IMR-90 (cell line): ENCODE data around the gene RARRES1. TPM values are rescaled to one million over a fixed set of nuclear protein-coding genes. Genes with fewer than 3 reads are reported as not detected.
A peak's percentile ranks its signal among the peaks of the same experiment; 100 is the strongest.

ENCODE experiments used
- ATAC-seq: fragments of 200-7000 bp; cut with Tn5 transposase; 2 replicates; pipeline ENCODE4 v1.9.1; 2020; ENCODE audit warnings: low read depth, mild to moderate bottlenecking, moderate library complexity
- BruUV-seq: library from RNA; stranded (reverse); fragments of 400-500 nt; replicated peaks from 2 replicates; lab custom pipeline; 2021; lab: Mats Ljungman, UMichigan
- CTCF ChIA-PET: fragments of 300-600 bp; formaldehyde crosslinking; extraction: SDS; loops from one replicate; lab custom pipeline; 2021; ENCODE audit warnings: antibody characterized with exemption; lab: Yijun Ruan, JAX
- POLR2A ChIA-PET: fragments of 300-600 bp; sonication (Branson Sonifier 250); formaldehyde crosslinking; loops from one replicate; lab custom pipeline; 2022; ENCODE audit warnings: antibody characterized with exemption; ENCODE audit not compliant: unreplicated experiment; lab: Charles Lee
- DNase-seq: peaks from one replicate; pipeline ENCODE4 v3.0.0; 2013
- H2AFZ ChIP-seq: replicated peaks from 2 replicates; pipeline ENCODE3; 2013; ENCODE audit warnings: low read length, mild to moderate bottlenecking; ENCODE audit not compliant: poor library complexity
- H2AK5ac ChIP-seq: 2 replicates; pipeline ENCODE4 v1.6.1; 2013; ENCODE audit warnings: low read depth, low read length, inconsistent platforms
- H2AK9ac ChIP-seq: replicated peaks from 2 replicates; pipeline ENCODE3; 2013; ENCODE audit warnings: mild to moderate bottlenecking, low read depth, low read length, moderate library complexity; ENCODE audit not compliant: poor library complexity
- H2BK120ac ChIP-seq: 2 replicates; pipeline ENCODE4 v1.6.1; 2013; ENCODE audit warnings: low read depth, low read length, inconsistent platforms
- H2BK15ac ChIP-seq: 3 replicates; pipeline ENCODE4 v1.6.1; 2013; ENCODE audit warnings: low read depth, low read length, inconsistent platforms
- H2BK20ac ChIP-seq: 2 replicates; pipeline ENCODE4 v1.6.1; 2013; ENCODE audit warnings: low read depth, mild to moderate bottlenecking, inconsistent platforms, low read length, moderate library complexity
- H2BK5ac ChIP-seq: 2 replicates; pipeline ENCODE4 v1.6.1; 2013; ENCODE audit warnings: mild to moderate bottlenecking, low read depth, low read length, inconsistent platforms; ENCODE audit not compliant: poor library complexity, severe bottlenecking
- H3K14ac ChIP-seq: replicated peaks from 2 replicates; pipeline ENCODE4 v1.6.1; 2013; ENCODE audit warnings: low read depth, low read length, inconsistent platforms
- H3K18ac ChIP-seq: 2 replicates; pipeline ENCODE4 v1.6.1; 2013; ENCODE audit warnings: low read depth, low read length, control low read depth
- H3K23ac ChIP-seq: 2 replicates; pipeline ENCODE4 v1.6.1; 2013; ENCODE audit warnings: low read depth, low read length, inconsistent platforms
- H3K27ac ChIP-seq: 2 replicates; pipeline ENCODE4 v1.5.1; 2013; ENCODE audit warnings: mild to moderate bottlenecking, control low read depth, low read length; ENCODE audit not compliant: insufficient read depth
- H3K27me3 ChIP-seq: 2 replicates; pipeline ENCODE4 v1.6.1; 2013; ENCODE audit warnings: low read length; ENCODE audit not compliant: control insufficient read depth, insufficient read depth
- H3K36me3 ChIP-seq: 2 replicates; pipeline ENCODE4 v1.6.1; 2013; ENCODE audit warnings: low read length, mixed read lengths; ENCODE audit not compliant: control insufficient read depth, insufficient read depth
- H3K4ac ChIP-seq: 2 replicates; pipeline ENCODE4 v1.6.1; 2013; ENCODE audit warnings: low read depth, low read length, inconsistent platforms
- H3K4me1 ChIP-seq: 2 replicates; pipeline ENCODE4 v1.6.1; 2013; ENCODE audit warnings: low read length, mixed read lengths; ENCODE audit not compliant: control insufficient read depth, insufficient read depth
- H3K4me2 ChIP-seq: 2 replicates; pipeline ENCODE4 v1.6.1; 2013; ENCODE audit warnings: low read depth, mild to moderate bottlenecking, control low read depth, low read length, moderate library complexity
- H3K4me3 ChIP-seq: 2 replicates; pipeline ENCODE4 v1.5.1; 2013; ENCODE audit warnings: low read depth, mild to moderate bottlenecking, control low read depth, low read length, moderate library complexity; ENCODE audit not compliant: insufficient read depth
- H3K56ac ChIP-seq: 2 replicates; pipeline ENCODE4 v1.6.1; 2013; ENCODE audit warnings: low read length, inconsistent platforms; ENCODE audit not compliant: insufficient read depth; ENCODE audit errors: extremely low read depth
- H3K79me1 ChIP-seq, 2 experiments: 2 replicates each; pipeline ENCODE4 v1.6.1; 2013; ENCODE audit warnings: low read length in 2 of 2, inconsistent platforms in 1 of 2, low read depth in 1 of 2
- H3K9ac ChIP-seq: 2 replicates; pipeline ENCODE4 v1.6.1; 2013; ENCODE audit warnings: low read depth, low read length, control low read depth
- H3K9me1 ChIP-seq: 2 replicates; pipeline ENCODE4 v1.6.1; 2013; ENCODE audit warnings: low read length, inconsistent platforms; ENCODE audit not compliant: insufficient read depth
- H3K9me3 ChIP-seq: 2 replicates; pipeline ENCODE4 v1.6.1; 2013; ENCODE audit warnings: low read length; ENCODE audit not compliant: control insufficient read depth, insufficient read depth
- H4K20me1 ChIP-seq: 2 replicates; pipeline ENCODE4 v1.6.1; 2013; ENCODE audit warnings: low read length, inconsistent platforms; ENCODE audit not compliant: insufficient read depth
- H4K5ac ChIP-seq: 2 replicates; pipeline ENCODE4 v1.6.1; 2013; ENCODE audit warnings: mild to moderate bottlenecking, low read depth, low read length, control low read depth
- H4K8ac ChIP-seq, 2 experiments: 2 replicates each; pipeline ENCODE4 v1.6.1; 2013; ENCODE audit warnings: low read depth in 2 of 2, low read length in 2 of 2, control low read depth in 1 of 2, inconsistent platforms in 1 of 2
- H4K91ac ChIP-seq: 2 replicates; pipeline ENCODE4 v1.6.1; 2013; ENCODE audit warnings: low read depth, low read length, inconsistent platforms; ENCODE audit not compliant: insufficient read depth
- CHD1 ChIP-seq: IDR thresholded peaks from 2 replicates; pipeline ENCODE4 v1.6.1; 2012; ENCODE audit warnings: low read depth, low read length, improper control_type of control experiment
- MAFK ChIP-seq: IDR thresholded peaks from 2 replicates; pipeline ENCODE4 v1.6.1; 2012; ENCODE audit warnings: low read depth, low read length, improper control_type of control experiment
- MAZ ChIP-seq: IDR thresholded peaks from 2 replicates; pipeline ENCODE4 v1.6.1; 2012; ENCODE audit warnings: low read depth, mild to moderate bottlenecking, low read length, improper control_type of control experiment, moderate library complexity, borderline replicate concordance
- MXI1 ChIP-seq: IDR thresholded peaks from 2 replicates; pipeline ENCODE4 v1.6.1; 2012; ENCODE audit warnings: low read depth, mild to moderate bottlenecking, low read length, moderate library complexity, borderline replicate concordance
- NFE2L2 ChIP-seq: fragments of 150-350 bp; IDR thresholded peaks from 2 replicates; pipeline ENCODE4 v1.6.1; 2016; ENCODE audit warnings: low read depth, mild to moderate bottlenecking, low read length
- POLR2A ChIP-seq: IDR thresholded peaks from 2 replicates; pipeline ENCODE4 v1.6.1; 2012; ENCODE audit warnings: mild to moderate bottlenecking, low read depth, low read length
- RAD21 ChIP-seq: IDR thresholded peaks from 2 replicates; pipeline ENCODE4 v1.6.1; 2012; ENCODE audit warnings: low read length, improper control_type of control experiment
- RCOR1 ChIP-seq: IDR thresholded peaks from 2 replicates; pipeline ENCODE4 v1.6.1; 2012; ENCODE audit warnings: mild to moderate bottlenecking, low read length, improper control_type of control experiment; ENCODE audit not compliant: insufficient replicate concordance
- RFX5 ChIP-seq: IDR thresholded peaks from 2 replicates; pipeline ENCODE4 v1.8.0; 2012; ENCODE audit warnings: low read depth, mild to moderate bottlenecking, low read length, moderate library complexity
- WGBS, 2 experiments: methylation state at CpG; one replicate each; pipeline versions ENCODE4 v1.1.5 to v1.1.7; 2013; ENCODE audit warnings: missing lambda C conversion rate in 2 of 2; ENCODE audit not compliant: insufficient read length in 1 of 2; ENCODE audit errors: extremely low coverage in 2 of 2; 5-methylcytosine and 5-hydroxymethylcytosine counted together
- dilution Hi-C: fragments of 300-500 bp; cut with HindIII; formaldehyde crosslinking; loops from one replicate; pipeline ENCODE4 v1.14.3; 2018; ENCODE audit warnings: low sequenced_read_pairs; ENCODE audit not compliant: unreplicated experiment
- in situ Hi-C: fragments of 300-500 bp; cut with MboI; formaldehyde crosslinking; loops from 3 replicates; pipeline ENCODE4 v1.14.3; 2019; ENCODE audit warnings: low sequenced_read_pairs, inconsistent platforms, mixed read lengths
- intact Hi-C: fragments of 100-400 bp; cut with micrococcal nuclease; formaldehyde crosslinking; loops from 2 replicates; pipeline ENCODE4 v1.10.0; 2022
- polyA plus RNA-seq, 3 experiments: library from polyadenylated mRNA; depleted of rRNA; stranded (reverse); fragments of >200 nt; gene quantifications; 2 replicates each; pipeline ENCODE4 v1.2.3, GENCODE V29; 2012; ENCODE audit warnings: low replicate concordance in 1 of 3
- total RNA-seq: library from RNA; depleted of rRNA; stranded (reverse); fragments of >200 nt; gene quantifications from 2 replicates; pipeline ENCODE4 v1.2.3, GENCODE V29; 2012
- TF ChIP-seq, protein P1 (sequence below): conservative IDR thresholded peaks from 2 replicates; pipeline ENCODE4 v1.5.1; 2012; ENCODE audit warnings: mild to moderate bottlenecking, low read depth, low read length, improper control_type of control experiment

RARRES1 gene
- total and polyA plus RNA-seq, 2 of the 4 experiments (the other 2 are of a cell fraction) = 0.90 to 3.0 TPM

- no peak overlapping the region for H3K4me2 ChIP-seq
- H2BK5ac ChIP-seq = no peak overlapping the region
- H3K23ac ChIP-seq = no peak overlapping the region
- peak overlapping the region; percentile 28; the same call in 1 of the 2 replicates for H2BK20ac ChIP-seq
- no peaks in the 10 kb centered on the region for H3K36me3 ChIP-seq
- H3K27me3 ChIP-seq = no peaks in the 10 kb centered on the region
- no peaks in the 10 kb centered on the region for H4K20me1 ChIP-seq
- H3K4me1 ChIP-seq = peaks cover 16% of the 10 kb centered on the region
- H3K4ac ChIP-seq = no peak overlapping the region
- TF ChIP-seq CHD1 = no peak
- TF ChIP-seq MXI1 = no peak
- TF ChIP-seq MAFK = no peak
- no peak for TF ChIP-seq RFX5
- no peak for TF ChIP-seq RAD21
- no peak for TF ChIP-seq MAZ
- TF ChIP-seq, protein P1, sequence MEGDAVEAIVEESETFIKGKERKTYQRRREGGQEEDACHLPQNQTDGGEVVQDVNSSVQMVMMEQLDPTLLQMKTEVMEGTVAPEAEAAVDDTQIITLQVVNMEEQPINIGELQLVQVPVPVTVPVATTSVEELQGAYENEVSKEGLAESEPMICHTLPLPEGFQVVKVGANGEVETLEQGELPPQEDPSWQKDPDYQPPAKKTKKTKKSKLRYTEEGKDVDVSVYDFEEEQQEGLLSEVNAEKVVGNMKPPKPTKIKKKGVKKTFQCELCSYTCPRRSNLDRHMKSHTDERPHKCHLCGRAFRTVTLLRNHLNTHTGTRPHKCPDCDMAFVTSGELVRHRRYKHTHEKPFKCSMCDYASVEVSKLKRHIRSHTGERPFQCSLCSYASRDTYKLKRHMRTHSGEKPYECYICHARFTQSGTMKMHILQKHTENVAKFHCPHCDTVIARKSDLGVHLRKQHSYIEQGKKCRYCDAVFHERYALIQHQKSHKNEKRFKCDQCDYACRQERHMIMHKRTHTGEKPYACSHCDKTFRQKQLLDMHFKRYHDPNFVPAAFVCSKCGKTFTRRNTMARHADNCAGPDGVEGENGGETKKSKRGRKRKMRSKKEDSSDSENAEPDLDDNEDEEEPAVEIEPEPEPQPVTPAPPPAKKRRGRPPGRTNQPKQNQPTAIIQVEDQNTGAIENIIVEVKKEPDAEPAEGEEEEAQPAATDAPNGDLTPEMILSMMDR = no peak
- no peak for TF ChIP-seq RCOR1
- no peak for TF ChIP-seq NFE2L2
- no peak for TF ChIP-seq POLR2A
- no peak overlapping the region for H3K4me3 ChIP-seq
- H2AFZ ChIP-seq = no peak overlapping the region
- H2AK5ac ChIP-seq = no peak overlapping the region
- CTCF ChIA-PET = interaction anchor here (1.1 to 1.5 kb wide), 5 partner anchors 9 to 28 kb away, joined by 3 to 9 read pairs (median 4); no protein-coding TSS in a partner anchor
- 0 out of 2 replicates have a peak overlapping the region, but pooled peaks have one; percentile 2 for H4K91ac ChIP-seq
- 0 out of 3 replicates have a peak overlapping the region, but pooled peaks have one; percentile 10 for H2BK15ac ChIP-seq
- H3K79me1 ChIP-seq = no peaks in the 10 kb centered on the region
- H2AK9ac ChIP-seq = no peak overlapping the region
- dilution Hi-C loops (no loop called here), intact Hi-C loops (no loop called here), in situ Hi-C loops (loop anchor here (25.0 kb wide), 1 partner anchor 665 kb away; the partner anchor contains the start of genes RSRC1 and SHOX2)
- peak overlapping the region in 1 of 2 experiments; percentile 50; a peak in 1 of 4 replicates for H4K8ac ChIP-seq
- H4K5ac ChIP-seq = peak overlapping the region; percentile 84
- POLR2A ChIA-PET = interaction anchor here (0.5 kb wide), 1 partner anchor 1474 kb away, joined by 6 read pairs; no protein-coding TSS in a partner anchor
- no peak overlapping the region for H3K27ac ChIP-seq
- DNase-seq (no peak), ATAC-seq (no peak; the same call in 1 of the 2 replicates)
- H3K14ac ChIP-seq = no peak overlapping the region
- WGBS, 2 experiments = 73% methylated on average over 2 of the region's 3 CpGs; no CpG with 5 or more reads in 1 of the 2 experiments
- H3K9me1 ChIP-seq = no peaks in the 10 kb centered on the region
- H3K9ac ChIP-seq = no peak overlapping the region
- H3K9me3 ChIP-seq = no peaks in the 10 kb centered on the region
- no peak overlapping the region for H3K56ac ChIP-seq
- no TSS peak for BruUV-seq
- H2BK120ac ChIP-seq = no peak overlapping the region
- peak overlapping the region; percentile 78 for H3K18ac ChIP-seq
Measured at GRCh38 chr3:158777161-158777873, 45.1 kb upstream of the RARRES1 start.
